Stimulated activated CD4-positive, alpha-beta T cell treated with anti-CD3 and anti-CD28 coated beads, TNF-alpha, amount 100 ng/mL, for 1 hour (primary cell): Measurements from ENCODE around the gene PLA2G12A.

Source experiments
- DNase-seq, 3 donors: peaks; one replicate each; pipeline ENCODE4 v3.0.0-alpha.2; 2020; ENCODE audit warnings: low read depth in 3 of 3, low spot score in 1 of 3

The PLA2G12A gene

DNA sequence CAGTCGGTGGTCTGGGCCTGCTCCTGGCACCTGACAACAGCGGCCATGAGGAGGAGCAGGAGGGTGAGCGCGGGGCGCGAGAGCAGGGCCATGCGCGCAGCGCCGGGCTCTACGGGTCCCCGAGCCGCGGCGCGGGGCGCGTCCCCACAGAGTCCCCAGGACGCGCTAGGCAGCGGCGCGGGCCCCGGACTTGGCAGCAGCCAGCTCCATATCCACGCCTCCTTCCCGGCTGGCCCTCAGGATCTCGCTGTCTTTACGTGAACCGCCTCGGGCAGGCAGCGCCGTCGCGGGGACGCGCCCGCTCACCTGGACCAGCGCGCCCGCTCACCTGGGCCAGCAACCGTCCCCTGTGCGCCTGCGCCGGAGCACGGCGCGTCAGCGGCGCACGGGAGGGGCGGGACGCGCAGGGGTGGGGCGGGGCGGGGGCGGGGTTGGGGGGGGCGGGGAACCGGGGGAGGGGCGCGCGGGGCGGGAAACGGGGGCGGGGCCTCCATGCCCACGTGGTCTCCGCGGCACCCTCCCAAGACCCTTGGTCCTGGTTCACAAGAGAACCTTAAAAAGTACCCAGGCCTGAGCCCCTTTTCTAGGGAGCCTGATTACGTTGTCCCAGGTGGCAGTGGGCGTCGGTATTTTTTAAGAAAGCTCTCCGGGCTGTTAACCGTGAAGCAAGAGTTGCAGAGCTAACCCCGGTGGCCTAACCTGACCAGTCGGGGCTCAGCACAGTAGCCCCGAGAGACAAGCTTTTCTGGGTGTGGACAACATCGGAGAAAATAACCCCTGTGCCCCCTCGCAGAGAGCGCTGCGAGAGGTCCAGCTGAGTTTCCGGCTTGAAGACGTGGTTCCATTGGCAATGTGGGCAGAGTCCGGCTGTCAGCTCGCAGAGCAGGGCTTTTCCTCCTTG is at the start of gene PLA2G12A:
TSS of gene PLA2G12A (minus strand) at position 353 of the 901 bp plus-strand sequence. CDS start at position 92, 261 bp downstream.
- peak; percentile 54 to 68 (median 65) for DNase-seq

DNA sequence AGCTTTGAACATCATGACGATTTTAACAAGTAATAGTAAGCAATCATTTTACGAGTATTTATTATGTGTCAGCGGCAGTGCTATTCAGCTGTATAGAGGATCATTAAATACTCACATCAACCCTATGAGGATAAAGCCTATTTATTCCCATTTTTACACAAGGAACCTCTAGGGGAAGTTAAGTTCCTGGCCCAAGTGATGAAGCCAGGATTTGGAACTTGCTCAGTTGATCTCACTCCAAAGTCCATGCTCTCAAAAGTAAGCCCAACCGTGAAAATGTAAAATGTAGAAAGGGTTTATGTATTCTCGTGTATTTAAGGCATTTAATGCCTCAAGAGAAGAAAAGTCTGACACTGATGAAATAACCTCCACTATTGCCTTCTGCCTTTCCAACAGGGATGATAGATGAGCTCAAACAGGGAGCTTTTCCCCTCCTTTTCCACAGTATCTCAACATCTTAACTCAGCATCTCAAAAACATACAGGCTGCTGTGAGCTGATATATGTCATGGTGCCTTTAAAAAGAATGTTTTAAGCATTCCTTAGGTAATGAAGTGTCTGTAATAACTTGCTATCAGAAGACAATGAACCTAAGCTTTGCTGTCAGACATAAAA is 35.0 kb upstream of the PLA2G12A start:
- DNase-seq, result no peak

GRCh38 chr4:109764376-109764775 is 34.5 kb upstream of the PLA2G12A start:
- no peak for DNase-seq

DNA sequence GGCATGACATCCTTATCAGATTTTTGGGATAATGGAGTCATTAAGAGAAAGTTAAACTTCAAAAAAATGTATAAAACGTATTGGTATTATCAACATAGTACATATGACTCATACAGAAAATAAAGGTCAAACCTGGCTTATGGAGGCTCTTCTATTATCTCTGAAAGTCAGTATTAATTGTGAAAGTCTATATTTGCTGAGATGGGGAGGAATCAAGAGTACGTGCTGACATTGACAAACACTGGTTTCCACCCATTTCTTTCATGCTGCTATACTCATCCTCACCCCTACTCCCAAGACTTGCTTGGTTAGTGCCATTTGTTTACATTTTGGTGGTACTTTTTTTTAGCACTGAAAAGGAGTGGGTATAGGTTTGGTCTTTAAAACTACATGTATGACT is 30.8 kb upstream of the PLA2G12A start:
- no peak for DNase-seq

DNA sequence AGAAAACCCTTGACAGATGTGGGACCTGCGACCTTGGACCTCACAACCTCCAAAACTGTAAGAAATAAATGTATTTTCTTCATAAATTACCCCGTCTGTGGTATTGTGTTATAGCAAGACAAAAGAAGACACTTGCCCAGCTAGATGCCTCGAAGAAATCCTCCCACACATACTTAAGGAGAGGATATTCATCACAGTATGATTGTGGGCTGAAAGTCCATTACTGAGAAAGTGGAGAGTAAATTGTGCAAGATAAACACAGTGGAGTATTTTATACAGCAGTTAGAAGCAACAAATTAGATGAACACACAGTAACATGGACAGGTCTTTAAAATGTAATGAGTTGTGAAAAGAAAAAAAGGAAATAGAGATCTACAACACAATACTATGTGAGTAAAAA is 25.8 kb upstream of the PLA2G12A start:
- DNase-seq, result no peak

- no peak for DNase-seq
These were observed 24.4 kb upstream of the PLA2G12A start for GRCh38 chr4:109754093-109754857.

- DNase-seq, result no peak
These were observed 22.7 kb upstream of the PLA2G12A start for GRCh38 chr4:109752525-109752924.

DNA sequence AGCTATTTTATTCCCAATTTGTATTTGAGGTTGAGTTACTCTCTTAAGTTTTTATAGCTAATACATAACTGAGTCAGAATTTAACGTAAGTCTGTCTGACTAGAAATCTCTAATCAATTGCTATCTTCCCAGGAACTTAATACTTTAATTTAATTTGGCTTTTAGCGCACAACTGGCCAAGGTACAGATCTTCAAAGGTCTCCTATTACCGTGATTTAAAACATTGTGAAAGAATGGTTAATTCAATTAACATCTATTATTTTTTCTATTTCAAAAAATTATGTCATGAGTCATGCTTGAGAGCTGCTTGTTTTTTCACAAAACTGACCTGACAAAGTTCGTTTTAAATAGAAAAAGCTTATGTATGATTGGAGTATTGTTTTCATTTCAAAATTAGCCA is 22.0 kb upstream of the PLA2G12A start:
- DNase-seq, result no peak

- DNase-seq, result no peak
These were observed 20.9 kb upstream of the PLA2G12A start for GRCh38 chr4:109750652-109751244.

DNA sequence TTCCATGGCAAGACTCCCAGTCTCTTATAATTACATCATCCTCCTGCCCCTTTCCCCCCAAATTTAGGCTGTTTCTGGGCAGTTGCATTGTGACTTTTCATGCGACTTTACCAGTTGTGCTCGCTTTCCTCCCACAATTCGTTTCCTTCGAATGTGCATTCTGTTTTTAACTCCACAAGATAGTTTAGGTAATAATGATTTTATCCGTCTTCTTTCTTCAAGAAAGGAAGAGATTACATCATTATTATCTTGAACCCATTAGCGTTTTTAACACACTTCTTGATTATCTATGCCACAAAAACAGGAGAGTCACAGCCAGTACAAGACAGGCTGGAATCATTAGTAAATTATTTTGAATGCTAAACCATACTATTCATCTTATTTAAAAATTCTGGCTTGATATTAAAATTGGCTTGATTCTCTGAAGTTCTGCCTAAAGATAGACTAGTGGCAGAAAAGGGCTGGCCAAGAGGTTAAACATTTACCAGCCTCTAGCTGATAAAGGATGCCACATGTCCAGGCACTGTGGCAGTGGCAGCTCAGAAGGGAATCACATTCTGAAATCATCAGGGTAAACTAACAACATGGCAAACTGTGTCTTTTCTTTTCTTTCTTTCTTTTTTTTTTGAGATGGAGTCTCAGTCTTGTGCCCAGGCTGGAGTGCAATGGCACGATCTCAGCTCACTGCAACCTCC is 19.7 kb upstream of the PLA2G12A start:
- DNase-seq, result no peak

DNA sequence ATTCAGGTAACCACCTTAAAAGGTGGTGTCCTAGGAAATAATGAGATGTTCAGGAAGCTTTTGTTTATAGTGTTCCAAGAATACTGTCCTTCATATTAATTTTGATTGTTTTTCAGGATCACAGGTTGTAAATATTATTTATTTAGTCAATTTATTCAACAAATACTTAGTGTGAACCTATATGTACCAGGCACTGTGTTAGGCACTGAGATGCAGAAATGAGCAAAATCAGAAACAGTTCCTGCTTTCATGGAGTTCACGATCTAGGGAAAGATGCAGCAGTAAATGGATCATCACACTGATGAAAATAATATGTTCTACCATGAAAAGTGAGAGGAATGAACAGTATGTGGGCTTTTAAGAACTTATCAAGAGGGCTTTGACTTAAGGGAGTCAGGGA is 18.2 kb upstream of the PLA2G12A start:
- no peak for DNase-seq

DNA sequence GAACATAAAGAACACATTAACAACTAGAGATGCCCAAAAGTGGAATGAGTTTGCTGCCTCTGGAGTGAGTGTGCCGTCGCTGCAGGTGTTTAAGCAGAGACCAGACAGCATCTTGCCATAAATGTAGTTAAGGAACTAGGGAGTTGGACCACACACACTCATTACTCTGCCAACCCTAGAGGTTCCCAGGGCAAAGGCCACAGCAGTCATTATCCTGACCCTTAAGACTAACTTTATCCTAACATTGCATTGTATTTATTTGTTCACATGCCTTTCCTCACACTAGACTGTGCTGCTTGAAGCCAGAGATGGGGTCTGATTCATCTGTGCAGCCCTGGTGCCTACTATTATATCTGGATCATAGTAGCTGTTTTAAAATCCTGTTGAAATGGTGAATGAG is 16.9 kb upstream of the PLA2G12A start:
- no peak for DNase-seq

DNA sequence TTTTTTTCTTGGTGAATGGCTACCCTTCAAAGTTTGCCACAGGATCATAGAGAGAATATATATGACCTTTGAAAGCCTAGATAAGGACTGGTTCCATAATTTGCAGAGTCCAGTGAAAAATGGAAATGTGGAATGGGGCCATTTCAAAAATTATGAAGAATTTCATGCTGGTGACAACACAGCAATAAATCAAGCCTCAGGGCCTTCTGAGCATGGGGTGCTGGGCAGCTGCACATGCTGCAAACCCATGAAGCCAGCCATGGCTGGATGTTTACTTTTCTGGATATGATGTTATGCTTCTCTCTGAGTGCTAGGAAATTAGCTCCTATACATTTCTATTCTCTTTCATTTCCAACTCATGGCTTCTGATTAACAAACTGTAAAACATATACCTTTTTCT is 16.0 kb upstream of the PLA2G12A start:
- DNase-seq, result no peak

DNA sequence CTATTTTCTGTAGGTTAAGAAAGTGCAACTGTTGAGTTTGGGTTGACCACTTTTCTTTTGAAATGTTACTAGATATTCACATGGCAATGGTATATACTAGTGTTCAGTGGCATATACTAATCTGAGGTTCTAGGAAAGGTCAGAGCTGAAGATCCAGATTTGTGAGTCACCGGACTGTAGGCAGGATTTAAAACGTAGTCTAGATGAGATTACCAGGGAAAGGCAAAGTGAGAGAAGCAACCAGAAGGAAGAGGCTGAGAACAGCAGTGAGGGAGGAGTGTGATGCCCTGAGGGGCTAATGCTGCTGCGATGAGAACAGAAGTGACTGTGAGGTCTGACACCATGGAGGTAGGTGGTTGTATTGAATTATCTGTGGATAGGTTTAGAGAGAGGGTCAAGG is 9.7 kb upstream of the PLA2G12A start:
- DNase-seq, result no peak

- DNase-seq, result no peak
These were observed 8.4 kb upstream of the PLA2G12A start for GRCh38 chr4:109738104-109738872.

- DNase-seq, result no peak
These were observed 5.9 kb upstream of the PLA2G12A start for GRCh38 chr4:109735566-109736365.

GRCh38 chr4:109733728-109734127 is 3.9 kb upstream of the PLA2G12A start:
- no peak for DNase-seq

- DNase-seq, result no peak
These were observed 1.0 kb upstream of the PLA2G12A start for GRCh38 chr4:109730619-109731545.
